Activated naive CD8-positive, alpha-beta T cell treated with anti-CD3 and anti-CD28 coated beads for 36 hours (primary cell): ENCODE data around the gene TNFRSF1A. TPM values are rescaled to one million over a fixed set of nuclear protein-coding genes. Genes with fewer than 3 reads are reported as not detected.
"Not testable (repeated sequence)": the region's sequence is repeated elsewhere in the genome, so short reads cannot be mapped to it uniquely, and the experiment has no call there.

ENCODE experiments used
- DNase-seq: peaks from one replicate; pipeline ENCODE4 v3.0.0; 2021
- H3K27ac Mint-ChIP-seq: one replicate; pipeline ENCODE4 v1.8.0; 2022; ENCODE audit warnings: mild to moderate bottlenecking, moderate library complexity, mixed read lengths
- H3K27me3 Mint-ChIP-seq: one replicate; pipeline ENCODE4 v1.8.0; 2022; ENCODE audit warnings: mild to moderate bottlenecking, mixed read lengths
- H3K36me3 Mint-ChIP-seq: one replicate; pipeline ENCODE4 v1.8.0; 2021; ENCODE audit warnings: mild to moderate bottlenecking, mixed read lengths
- H3K4me1 Mint-ChIP-seq: one replicate; pipeline ENCODE4 v1.8.0; 2021; ENCODE audit warnings: mixed read lengths
- H3K4me3 Mint-ChIP-seq: one replicate; pipeline ENCODE4 v1.8.0; 2022; ENCODE audit warnings: mild to moderate bottlenecking, moderate library complexity, mixed read lengths
- H3K9me3 Mint-ChIP-seq: one replicate; pipeline ENCODE4 v1.8.0; 2022; ENCODE audit warnings: mixed read lengths
- total RNA-seq, 2 experiments: library from RNA; stranded (reverse); gene quantifications; one replicate each; pipeline ENCODE4 v1.2.3, GENCODE V29; 2021

TNFRSF1A gene
- total RNA-seq, 2 experiments from 2014 or later = 44.8 to 49.1 TPM

GRCh38 chr12:6354495-6355393 lies 12.9 kb upstream of the TNFRSF1A start:
- Mint-ChIP-seq H3K4me1 (peaks cover 13% of the 10 kb centered on the region), H3K36me3 (no peaks in the 10 kb centered on the region)

GRCh38 chr12:6352193-6353173 lies 10.6 kb upstream of the TNFRSF1A start:
- H3K27ac Mint-ChIP-seq = no peak overlapping the region
- no peak for DNase-seq
- no peaks in the 10 kb centered on the region for H3K27me3 Mint-ChIP-seq
- no peaks in the 10 kb centered on the region for H3K9me3 Mint-ChIP-seq
- H3K4me3 Mint-ChIP-seq = no peak overlapping the region
- peaks cover 16% of the 10 kb centered on the region for H3K4me1 Mint-ChIP-seq
- H3K36me3 Mint-ChIP-seq = no peaks in the 10 kb centered on the region

More at GRCh38 chr12:6354495-6355393, 12.9 kb upstream of the TNFRSF1A start:
- no peaks in the 10 kb centered on the region for H3K9me3 Mint-ChIP-seq
- H3K4me3 Mint-ChIP-seq = no peak overlapping the region
- no peak overlapping the region for H3K27ac Mint-ChIP-seq
- no peak for DNase-seq
- H3K27me3 Mint-ChIP-seq = no peaks in the 10 kb centered on the region

GRCh38 chr12:6351622-6352021 lies 9.7 kb upstream of the TNFRSF1A start:
- H3K9me3 Mint-ChIP-seq = peaks cover 2% of the 10 kb centered on the region
- peaks cover 24% of the 10 kb centered on the region for H3K4me1 Mint-ChIP-seq
- no peak for DNase-seq
- no peaks in the 10 kb centered on the region for H3K36me3 Mint-ChIP-seq
- H3K4me3 Mint-ChIP-seq = no peak overlapping the region
- no peak overlapping the region for H3K27ac Mint-ChIP-seq
- H3K27me3 Mint-ChIP-seq = no peaks in the 10 kb centered on the region

DNA sequence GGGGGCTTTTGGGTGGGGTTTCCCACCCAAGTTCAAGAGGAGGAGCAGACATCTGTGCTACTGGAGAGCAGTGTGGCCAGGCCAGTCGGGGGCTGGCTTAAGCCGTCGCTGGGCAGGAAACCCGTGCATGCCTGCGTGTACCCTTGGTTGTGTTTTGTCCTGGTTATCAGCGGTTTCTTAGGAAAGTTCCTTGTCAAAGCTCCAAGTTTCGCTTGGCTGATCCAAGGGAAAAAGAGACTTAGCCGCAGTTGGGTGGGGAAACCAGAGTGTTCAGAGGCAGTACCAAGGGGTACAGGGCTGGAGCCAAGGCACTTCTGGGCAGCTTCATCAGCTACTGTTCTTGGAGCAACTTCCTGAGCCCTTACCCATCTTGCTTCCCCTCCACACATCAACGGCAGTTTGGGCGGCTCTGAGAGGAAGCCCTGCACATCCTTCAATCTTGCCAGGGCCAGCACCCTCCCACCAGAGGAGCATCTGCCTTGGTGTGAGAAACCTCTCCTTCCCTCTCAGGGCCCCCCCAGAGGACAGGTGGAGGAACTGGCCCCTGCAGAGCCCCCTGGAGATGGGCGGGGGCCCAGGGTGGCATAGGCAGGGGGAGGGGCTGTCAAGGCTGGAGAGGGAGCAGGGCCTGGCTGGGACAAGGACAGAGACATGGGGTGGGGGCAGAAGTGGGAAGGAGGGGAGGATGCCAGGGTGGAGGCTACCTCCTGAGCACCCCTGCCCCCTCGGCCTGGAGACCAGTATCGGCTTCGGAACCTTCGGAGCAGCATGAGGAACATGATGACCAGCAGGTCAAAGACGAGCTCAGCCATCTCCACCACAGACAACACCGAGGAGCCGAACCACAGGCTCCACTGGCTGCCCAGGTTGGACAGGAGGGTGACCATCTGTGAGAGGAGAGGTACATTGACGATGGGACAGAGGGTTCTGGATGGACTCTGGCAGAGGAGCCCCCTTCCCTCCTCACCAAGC lies 5.8 kb upstream of the TNFRSF1A start:
- Mint-ChIP-seq H3K4me1 (peaks cover 37% of the 10 kb centered on the region), H3K36me3 (no peaks in the 10 kb centered on the region), H3K9me3 (peaks cover 2% of the 10 kb centered on the region), H3K27ac (peak overlapping the region; percentile 54), H3K4me3 (no peak overlapping the region), H3K27me3 (no peaks in the 10 kb centered on the region)
- DNase-seq = no peak

DNA sequence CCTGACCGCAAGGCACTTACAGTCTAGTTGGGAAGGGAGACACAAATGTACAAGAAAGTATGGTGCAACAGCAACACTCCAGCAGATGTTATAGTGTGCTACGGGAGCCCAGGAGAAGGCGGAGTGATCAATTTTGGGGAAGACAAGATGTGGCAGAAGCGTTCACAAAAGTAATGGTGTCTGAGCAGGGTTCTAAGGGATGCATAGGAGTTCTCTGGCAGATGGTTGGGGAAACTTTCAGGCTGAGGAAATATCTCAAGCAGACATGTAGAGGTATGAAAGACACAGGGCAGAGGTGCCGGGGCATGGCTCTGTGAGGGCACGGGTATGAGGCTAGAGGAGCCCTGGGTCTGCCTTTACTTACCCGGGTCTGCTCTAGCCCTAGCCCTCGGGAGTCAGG lies 5.1 kb upstream of the TNFRSF1A start:
- H3K27me3 Mint-ChIP-seq = no peaks in the 10 kb centered on the region
- H3K27ac Mint-ChIP-seq = no peak overlapping the region
- peaks cover 39% of the 10 kb centered on the region for H3K4me1 Mint-ChIP-seq
- peaks cover 2% of the 10 kb centered on the region for H3K9me3 Mint-ChIP-seq
- no peak for DNase-seq
- no peaks in the 10 kb centered on the region for H3K36me3 Mint-ChIP-seq
- H3K4me3 Mint-ChIP-seq = no peak overlapping the region

DNA sequence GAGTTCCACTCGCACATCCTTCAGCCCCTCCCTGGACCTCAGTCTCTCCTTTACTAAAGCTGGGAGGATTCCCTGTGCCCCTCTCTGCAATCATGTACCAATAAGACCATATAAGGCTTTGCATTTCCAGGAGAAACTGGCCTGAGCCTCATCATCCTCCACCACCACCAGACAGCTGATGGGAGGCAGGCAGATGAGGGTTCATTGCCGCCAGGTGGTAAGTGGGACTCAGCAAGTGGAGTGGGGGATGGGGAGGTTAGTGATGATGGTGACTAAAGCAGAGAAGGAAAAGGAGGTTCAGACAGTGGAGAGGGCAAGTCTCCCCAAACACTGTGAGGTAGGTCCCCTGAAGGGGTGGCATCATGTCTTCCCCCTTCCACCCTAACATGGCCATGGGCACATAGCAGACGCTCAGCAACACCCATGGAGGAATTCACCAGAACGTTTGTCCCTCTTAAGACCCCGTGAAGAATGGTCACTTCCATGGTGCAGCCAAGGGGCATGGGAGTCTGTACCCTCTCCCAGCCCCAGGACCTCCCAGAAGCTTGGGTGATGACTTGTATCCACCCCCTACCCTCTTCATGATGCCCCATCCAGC lies 4.5 kb upstream of the TNFRSF1A start:
- H3K9me3 Mint-ChIP-seq = peaks cover 2% of the 10 kb centered on the region
- H3K36me3 Mint-ChIP-seq = peaks cover 1% of the 10 kb centered on the region
- DNase-seq = no peak
- peaks cover 39% of the 10 kb centered on the region for H3K4me1 Mint-ChIP-seq
- no peaks in the 10 kb centered on the region for H3K27me3 Mint-ChIP-seq
- no peak overlapping the region for H3K27ac Mint-ChIP-seq
- H3K4me3 Mint-ChIP-seq = no peak overlapping the region

GRCh38 chr12:6345319-6346091 lies 3.6 kb upstream of the TNFRSF1A start:
- peaks cover 5% of the 10 kb centered on the region for H3K36me3 Mint-ChIP-seq
- no peaks in the 10 kb centered on the region for H3K27me3 Mint-ChIP-seq
- peak; percentile 53 for DNase-seq
- peaks cover 2% of the 10 kb centered on the region for H3K9me3 Mint-ChIP-seq
- no peak overlapping the region for H3K4me3 Mint-ChIP-seq
- H3K4me1 Mint-ChIP-seq = peaks cover 39% of the 10 kb centered on the region
- peak overlapping the region; percentile 70 for H3K27ac Mint-ChIP-seq

- H3K36me3 Mint-ChIP-seq, H3K27me3 Mint-ChIP-seq, H3K9me3 Mint-ChIP-seq, H3K4me3 Mint-ChIP-seq, H3K27ac Mint-ChIP-seq, DNase-seq: not testable (repeated sequence)
- peaks cover 39% of the 10 kb centered on the region for H3K4me1 Mint-ChIP-seq
These were observed 2.3 kb upstream of the TNFRSF1A start for GRCh38 chr12:6344101-6344660.

DNA sequence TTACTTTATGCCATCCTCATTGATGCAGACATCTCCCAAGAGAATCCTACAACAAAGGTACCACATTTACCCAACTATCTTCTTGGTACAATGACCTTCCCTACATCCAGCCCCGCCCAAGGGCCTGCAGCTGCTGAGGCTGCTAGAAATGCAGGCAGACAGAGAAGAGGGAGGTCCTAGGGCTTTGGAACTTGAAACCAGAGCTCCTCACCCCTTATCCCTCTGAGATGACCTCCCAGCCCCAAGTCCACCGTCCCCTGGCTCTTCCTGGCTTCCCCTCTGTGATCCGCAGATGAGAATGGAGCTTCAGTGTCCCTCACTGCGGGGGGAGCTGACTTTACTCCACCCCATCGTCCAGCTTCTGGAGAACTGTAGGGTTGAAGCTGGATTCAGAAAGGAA lies 1.6 kb upstream of the TNFRSF1A start:
- peaks cover 39% of the 10 kb centered on the region for H3K4me1 Mint-ChIP-seq
- no peak overlapping the region for H3K4me3 Mint-ChIP-seq
- DNase-seq = no peak
- H3K9me3 Mint-ChIP-seq = peaks cover 2% of the 10 kb centered on the region
- no peak overlapping the region for H3K27ac Mint-ChIP-seq
- H3K27me3 Mint-ChIP-seq = no peaks in the 10 kb centered on the region
- H3K36me3 Mint-ChIP-seq = peaks cover 5% of the 10 kb centered on the region

DNA sequence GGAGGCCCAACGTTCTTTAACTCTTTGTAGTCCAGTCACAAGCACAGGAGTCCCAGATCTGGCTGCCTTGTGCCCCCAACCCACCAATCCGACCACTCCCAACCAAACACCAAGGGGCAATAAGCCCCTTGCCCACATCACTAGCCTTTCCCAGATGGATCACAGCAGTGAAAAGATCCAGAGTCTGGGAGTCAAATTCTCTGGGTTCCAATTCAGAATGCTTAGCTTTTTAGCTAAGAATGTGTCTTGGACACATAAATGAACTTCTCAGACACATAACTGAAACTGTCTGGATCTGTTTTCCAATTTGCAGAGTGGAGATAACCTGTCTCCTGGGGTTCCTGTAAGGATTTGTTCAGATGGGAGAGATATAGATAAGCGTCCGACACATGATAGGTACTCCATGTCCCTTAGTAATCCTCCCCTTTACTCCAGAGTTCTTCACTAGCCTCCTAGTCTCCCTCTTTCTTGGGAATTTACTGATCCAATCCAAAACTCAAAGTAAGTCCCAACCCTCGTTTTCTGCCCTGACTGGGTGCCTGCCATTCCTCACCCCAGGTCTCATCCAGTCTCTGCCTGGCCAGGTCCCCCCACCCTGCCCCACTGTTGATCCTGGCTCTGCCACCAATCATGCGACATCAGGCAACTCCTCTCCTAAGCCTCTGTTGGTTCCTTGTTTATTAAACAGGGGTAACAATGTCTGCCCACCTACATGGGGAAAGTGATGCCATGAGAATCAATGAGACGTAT lies 439 bp upstream of the TNFRSF1A start:
- peaks cover 5% of the 10 kb centered on the region for H3K36me3 Mint-ChIP-seq
- H3K27me3 Mint-ChIP-seq = no peaks in the 10 kb centered on the region
- H3K27ac Mint-ChIP-seq = no peak overlapping the region
- DNase-seq = no peak
- no peak overlapping the region for H3K4me3 Mint-ChIP-seq
- peaks cover 2% of the 10 kb centered on the region for H3K9me3 Mint-ChIP-seq
- peaks cover 35% of the 10 kb centered on the region for H3K4me1 Mint-ChIP-seq

GRCh38 chr12:6340745-6341416 lies 995 bp downstream of the TNFRSF1A start:
- Mint-ChIP-seq H3K27ac (no peak overlapping the region), H3K27me3 (no peaks in the 10 kb centered on the region), H3K36me3 (peaks cover 8% of the 10 kb centered on the region), H3K9me3 (no peaks in the 10 kb centered on the region), H3K4me3 (no peak overlapping the region), H3K4me1 (peaks cover 33% of the 10 kb centered on the region)
- no peak for DNase-seq

DNA sequence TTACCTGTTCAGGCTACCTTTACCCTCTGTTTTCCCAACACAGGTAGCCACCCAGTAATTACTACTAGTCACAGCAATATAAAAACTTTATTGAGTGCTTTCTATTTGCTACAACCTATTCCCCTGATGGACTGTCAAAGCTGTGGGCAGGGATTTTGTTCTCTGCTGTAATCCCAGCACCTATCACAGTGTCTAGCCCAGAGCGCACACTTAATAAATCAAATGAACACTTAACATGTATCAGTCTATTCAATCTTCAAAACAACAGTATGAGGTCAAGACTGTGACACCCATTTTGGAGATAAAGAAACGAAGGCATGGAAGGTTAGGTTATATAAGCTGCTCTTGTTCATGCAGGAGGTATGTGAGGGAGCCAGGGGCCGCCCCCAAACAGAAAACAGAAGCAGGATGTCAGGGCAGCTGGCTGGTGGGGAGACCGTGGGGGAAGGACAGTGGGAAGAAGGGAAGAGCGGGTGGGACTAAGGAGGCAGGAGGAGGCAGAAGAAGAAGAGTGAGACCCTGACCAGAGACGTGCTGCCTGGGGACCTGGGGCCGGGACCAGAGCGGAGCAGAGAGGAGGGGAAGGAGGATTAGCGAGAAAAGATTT lies 1.7 kb downstream of the TNFRSF1A start:
- DNase-seq = no peak
- peaks cover 8% of the 10 kb centered on the region for H3K36me3 Mint-ChIP-seq
- H3K4me3 Mint-ChIP-seq = no peak overlapping the region
- H3K27ac Mint-ChIP-seq = no peak overlapping the region
- H3K27me3 Mint-ChIP-seq = no peaks in the 10 kb centered on the region
- H3K9me3 Mint-ChIP-seq = no peaks in the 10 kb centered on the region
- H3K4me1 Mint-ChIP-seq = peaks cover 33% of the 10 kb centered on the region
